Astrocyte (in vitro differentiated cells and primary cell): ENCODE results near the gene NELFA. TPM values are rescaled to one million over a fixed set of nuclear protein-coding genes. Genes with fewer than 3 reads are reported as not detected.

Experiments
- DNase-seq: peaks from one replicate; pipeline ENCODE4 v3.0.0-alpha.2; 2010; ENCODE audit warnings: low read depth
- FAIRE-seq: peaks from 2 replicates; lab custom pipeline; 2011; peaks lifted over from hg19 to GRCh38; lab: Jason Lieb, UNC
- H2AFZ ChIP-seq: 2 replicates; pipeline ENCODE4 v1.6.0; 2012; ENCODE audit warnings: low read depth, low read length, inconsistent platforms
- H3K27ac ChIP-seq: 2 replicates; pipeline ENCODE4 v1.5.1; 2011; ENCODE audit warnings: low read depth, low read length, inconsistent platforms
- H3K27me3 ChIP-seq: 2 replicates; pipeline ENCODE4 v1.6.0; 2011; ENCODE audit warnings: low read length, inconsistent platforms; ENCODE audit not compliant: insufficient read depth
- H3K36me3 ChIP-seq: 2 replicates; pipeline ENCODE4 v1.5.1; 2011; ENCODE audit warnings: low read length, inconsistent platforms; ENCODE audit not compliant: insufficient read depth
- H3K4me1 ChIP-seq: 2 replicates; pipeline ENCODE4 v1.5.1; 2011; ENCODE audit warnings: low read length, inconsistent platforms; ENCODE audit not compliant: insufficient read depth
- H3K4me2 ChIP-seq: 2 replicates; pipeline ENCODE4 v1.6.0; 2012; ENCODE audit warnings: low read length, inconsistent platforms
- H3K4me3 ChIP-seq: 2 replicates; pipeline ENCODE4 v1.5.1; 2011; ENCODE audit warnings: low read depth, mild to moderate bottlenecking, low read length, inconsistent platforms; ENCODE audit not compliant: insufficient read depth
- H3K79me2 ChIP-seq: 2 replicates; pipeline ENCODE4 v1.6.0; 2012; ENCODE audit warnings: mild to moderate bottlenecking, low read length, inconsistent platforms; ENCODE audit not compliant: insufficient read depth
- H3K9ac ChIP-seq: 2 replicates; pipeline ENCODE4 v1.6.0; 2012; ENCODE audit warnings: mild to moderate bottlenecking, low read length, inconsistent platforms
- H3K9me3 ChIP-seq: 2 replicates; pipeline ENCODE4 v1.5.1; 2012; ENCODE audit warnings: low read depth, mild to moderate bottlenecking, low read length, inconsistent platforms; ENCODE audit not compliant: insufficient read depth
- H4K20me1 ChIP-seq: 2 replicates; pipeline ENCODE4 v1.6.0; 2012; ENCODE audit warnings: low read length, inconsistent platforms; ENCODE audit not compliant: insufficient read depth
- H3K27ac Mint-ChIP-seq: one replicate; pipeline ENCODE4 v1.8.0; 2021; ENCODE audit warnings: mild to moderate bottlenecking, mixed read lengths; ENCODE audit not compliant: unreplicated experiment
- H3K27me3 Mint-ChIP-seq: one replicate; pipeline ENCODE4 v1.8.0; 2021; ENCODE audit warnings: low read depth, mixed read lengths; ENCODE audit not compliant: unreplicated experiment
- H3K36me3 Mint-ChIP-seq: one replicate; pipeline ENCODE4 v1.8.0; 2021; ENCODE audit warnings: low read depth, mixed read lengths; ENCODE audit not compliant: unreplicated experiment
- H3K4me1 Mint-ChIP-seq: one replicate; pipeline ENCODE4 v1.8.0; 2021; ENCODE audit warnings: low read depth, mixed read lengths; ENCODE audit not compliant: unreplicated experiment
- H3K4me3 Mint-ChIP-seq: one replicate; pipeline ENCODE4 v1.8.0; 2021; ENCODE audit warnings: mild to moderate bottlenecking, moderate library complexity, mixed read lengths; ENCODE audit not compliant: unreplicated experiment
- H3K9me3 Mint-ChIP-seq: one replicate; pipeline ENCODE4 v1.8.0; 2021; ENCODE audit warnings: mild to moderate bottlenecking, mixed read lengths; ENCODE audit not compliant: unreplicated experiment
- CTCF ChIP-seq: IDR thresholded peaks from 2 replicates; pipeline ENCODE4 v1.5.1; 2011; ENCODE audit warnings: low read depth, mild to moderate bottlenecking, inconsistent platforms, low read length, moderate library complexity; ENCODE audit not compliant: insufficient read depth
- EZH2 ChIP-seq: IDR thresholded peaks from 2 replicates; pipeline ENCODE4 v1.6.1; 2012; ENCODE audit warnings: mild to moderate bottlenecking, low read length, inconsistent platforms; ENCODE audit not compliant: insufficient read depth
- total RNA-seq: library from RNA; stranded (reverse); gene quantifications from 2 replicates; pipeline ENCODE4 v1.2.1, GENCODE V29; 2021

The NELFA gene
- total RNA-seq, 1 donor from 2014 or later: 24.5 TPM

DNA sequence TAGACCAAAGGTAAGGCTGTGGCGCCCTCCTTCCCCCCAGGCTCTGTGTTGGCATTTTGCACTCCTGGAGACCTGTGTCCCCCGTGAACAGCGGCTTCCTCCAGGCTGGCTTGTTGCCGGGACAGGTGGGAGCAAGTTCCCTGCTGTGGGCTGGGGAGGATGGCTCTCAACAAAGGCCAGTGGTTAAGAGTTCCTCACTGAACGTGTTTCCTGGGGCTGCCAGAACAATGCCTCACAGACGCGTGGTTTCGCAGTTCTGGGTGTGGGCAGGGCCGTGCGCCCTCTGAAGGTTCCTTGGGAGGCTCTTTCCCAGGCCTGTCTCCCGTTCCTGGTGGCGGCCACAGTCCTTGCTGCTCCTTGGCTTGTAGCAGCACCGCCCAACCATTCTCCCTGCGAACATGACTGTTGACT is 33.4 kb downstream of the NELFA start:
- Histone ChIP-seq H3K4me2 (no peak overlapping the region), H3K9me3 (no peaks in the 10 kb centered on the region), H3K4me1 (no peaks in the 10 kb centered on the region), H4K20me1 (peaks cover 10% of the 10 kb centered on the region), H3K79me2 (peaks cover 5% of the 10 kb centered on the region), H3K27me3 (no peaks in the 10 kb centered on the region), H3K9ac (no peak overlapping the region), H3K36me3 (peaks cover 27% of the 10 kb centered on the region), H3K4me3 (no peak overlapping the region), H2AFZ (no peak overlapping the region), H3K27ac (no peak overlapping the region)
- DNase-seq: no peak
- peaks cover 12% of the 10 kb centered on the region for H3K36me3 Mint-ChIP-seq
- H3K4me3 Mint-ChIP-seq: no peak overlapping the region
- no peaks in the 10 kb centered on the region for H3K9me3 Mint-ChIP-seq
- no peak overlapping the region for H3K27ac Mint-ChIP-seq
- no peaks in the 10 kb centered on the region for H3K27me3 Mint-ChIP-seq
- FAIRE-seq: no peak
- H3K4me1 Mint-ChIP-seq: no peaks in the 10 kb centered on the region
- TF ChIP-seq CTCF: no peak
- no peak for TF ChIP-seq EZH2

DNA sequence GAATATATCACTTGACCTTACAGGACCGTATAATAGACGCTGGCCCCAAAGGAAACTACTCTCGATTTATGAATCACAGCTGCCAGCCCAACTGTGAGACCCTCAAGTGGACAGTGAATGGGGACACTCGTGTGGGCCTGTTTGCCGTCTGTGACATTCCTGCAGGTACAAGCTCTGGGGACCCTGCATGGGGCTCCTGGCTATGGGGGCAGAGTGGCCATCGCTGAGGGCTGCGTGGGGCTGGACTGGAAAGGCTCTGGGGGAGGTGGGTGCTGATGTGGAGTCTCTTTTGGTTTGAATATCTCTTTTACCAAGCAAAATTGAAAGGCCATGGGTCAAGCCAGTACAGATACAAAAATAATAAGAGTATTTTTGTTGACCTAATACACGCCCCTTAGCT is 33.9 kb downstream of the NELFA start:
- H3K4me3 Mint-ChIP-seq: no peak overlapping the region
- no peaks in the 10 kb centered on the region for H3K9me3 Mint-ChIP-seq
- H3K36me3 Mint-ChIP-seq: peaks cover 9% of the 10 kb centered on the region
- Histone ChIP-seq H2AFZ (no peak overlapping the region), H3K4me3 (no peak overlapping the region), H3K79me2 (peaks cover 5% of the 10 kb centered on the region), H3K4me1 (no peaks in the 10 kb centered on the region), H3K9ac (no peak overlapping the region), H3K9me3 (no peaks in the 10 kb centered on the region), H3K4me2 (no peak overlapping the region), H4K20me1 (peaks cover 12% of the 10 kb centered on the region), H3K36me3 (peaks cover 24% of the 10 kb centered on the region), H3K27me3 (no peaks in the 10 kb centered on the region), H3K27ac (no peak overlapping the region)
- DNase-seq: no peak
- peaks cover 3% of the 10 kb centered on the region for H3K4me1 Mint-ChIP-seq
- FAIRE-seq: no peak
- TF ChIP-seq EZH2: no peak
- TF ChIP-seq CTCF: no peak
- H3K27me3 Mint-ChIP-seq: no peaks in the 10 kb centered on the region
- H3K27ac Mint-ChIP-seq: no peak overlapping the region

- peaks cover 9% of the 10 kb centered on the region for H3K36me3 Mint-ChIP-seq
- no peaks in the 10 kb centered on the region for H3K9me3 Mint-ChIP-seq
- no peak for DNase-seq
- no peaks in the 10 kb centered on the region for H3K27me3 Mint-ChIP-seq
- H3K9ac ChIP-seq: no peak overlapping the region
- H3K4me2 ChIP-seq: no peak overlapping the region
- H3K36me3 ChIP-seq: peaks cover 23% of the 10 kb centered on the region
- peaks cover 12% of the 10 kb centered on the region for H4K20me1 ChIP-seq
- no peak for FAIRE-seq
- H3K4me3 ChIP-seq: no peak overlapping the region
- peaks cover 5% of the 10 kb centered on the region for H3K79me2 ChIP-seq
- H3K4me1 ChIP-seq: no peaks in the 10 kb centered on the region
- H3K27ac Mint-ChIP-seq: no peak overlapping the region
- TF ChIP-seq EZH2 (no peak), CTCF (no peak)
- H3K9me3 ChIP-seq: no peaks in the 10 kb centered on the region
- H3K27me3 ChIP-seq: no peaks in the 10 kb centered on the region
- H3K4me3 Mint-ChIP-seq: no peak overlapping the region
- H2AFZ ChIP-seq: no peak overlapping the region
- peaks cover 3% of the 10 kb centered on the region for H3K4me1 Mint-ChIP-seq
- H3K27ac ChIP-seq: no peak overlapping the region
Measured at GRCh38 chr4:1973661-1974060, 35.1 kb downstream of the NELFA start.
